Cardiac fibroblast (primary cell): Measurements from ENCODE around the gene C1S.
A peak's percentile ranks its signal among the peaks of the same experiment; 100 is the strongest.
"Not testable (repeated sequence)": the region's sequence is repeated elsewhere in the genome, so short reads cannot be mapped to it uniquely, and the experiment has no call there.

Experiments
- DNase-seq, 2 donors: peaks; one replicate each; pipeline versions ENCODE4 v3.0.0 to v3.0.0-alpha.2; 2010; ENCODE audit warnings: low read depth in 2 of 2
- H3K4me3 ChIP-seq, 2 donors: replicated peaks in 1 of 2; 1 replicate in 1 of 2; 2 replicates in 1 of 2; pipeline ENCODE4 v1.5.1; 2011; ENCODE audit warnings: low read depth in 2 of 2, low read length in 2 of 2, mild to moderate bottlenecking in 2 of 2, moderate library complexity in 1 of 2
- TF ChIP-seq, protein P1 (sequence below): IDR thresholded peaks from one replicate; pipeline ENCODE4 v1.5.1; 2011; ENCODE audit warnings: low read depth, mild to moderate bottlenecking, low read length, inconsistent platforms

Gene C1S

DNA sequence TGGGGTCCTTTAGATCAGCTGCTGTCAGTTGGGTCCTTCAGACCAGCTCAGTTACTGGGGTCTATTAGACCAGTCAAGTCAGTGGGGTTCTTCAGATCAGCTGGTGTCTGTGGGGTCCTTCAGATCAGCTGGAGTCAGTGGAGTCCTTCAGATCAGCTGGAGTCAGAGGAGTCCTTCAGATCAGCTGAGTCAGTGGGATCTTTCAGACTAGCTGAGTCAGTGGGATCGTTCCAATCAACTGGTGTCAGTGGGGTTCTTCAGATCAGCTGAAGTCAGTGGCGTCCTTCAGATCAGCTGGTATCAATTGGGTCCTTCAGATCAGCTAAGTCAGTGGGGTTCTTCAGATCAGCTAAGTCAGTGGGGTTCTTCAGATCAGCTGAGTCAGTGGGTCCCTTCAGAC is 27.5 kb upstream of the C1S start:
- DNase-seq, result no peak
- TF ChIP-seq, protein P1, sequence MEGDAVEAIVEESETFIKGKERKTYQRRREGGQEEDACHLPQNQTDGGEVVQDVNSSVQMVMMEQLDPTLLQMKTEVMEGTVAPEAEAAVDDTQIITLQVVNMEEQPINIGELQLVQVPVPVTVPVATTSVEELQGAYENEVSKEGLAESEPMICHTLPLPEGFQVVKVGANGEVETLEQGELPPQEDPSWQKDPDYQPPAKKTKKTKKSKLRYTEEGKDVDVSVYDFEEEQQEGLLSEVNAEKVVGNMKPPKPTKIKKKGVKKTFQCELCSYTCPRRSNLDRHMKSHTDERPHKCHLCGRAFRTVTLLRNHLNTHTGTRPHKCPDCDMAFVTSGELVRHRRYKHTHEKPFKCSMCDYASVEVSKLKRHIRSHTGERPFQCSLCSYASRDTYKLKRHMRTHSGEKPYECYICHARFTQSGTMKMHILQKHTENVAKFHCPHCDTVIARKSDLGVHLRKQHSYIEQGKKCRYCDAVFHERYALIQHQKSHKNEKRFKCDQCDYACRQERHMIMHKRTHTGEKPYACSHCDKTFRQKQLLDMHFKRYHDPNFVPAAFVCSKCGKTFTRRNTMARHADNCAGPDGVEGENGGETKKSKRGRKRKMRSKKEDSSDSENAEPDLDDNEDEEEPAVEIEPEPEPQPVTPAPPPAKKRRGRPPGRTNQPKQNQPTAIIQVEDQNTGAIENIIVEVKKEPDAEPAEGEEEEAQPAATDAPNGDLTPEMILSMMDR, result no peak
- H3K4me3 ChIP-seq, result no peak overlapping the region

DNA sequence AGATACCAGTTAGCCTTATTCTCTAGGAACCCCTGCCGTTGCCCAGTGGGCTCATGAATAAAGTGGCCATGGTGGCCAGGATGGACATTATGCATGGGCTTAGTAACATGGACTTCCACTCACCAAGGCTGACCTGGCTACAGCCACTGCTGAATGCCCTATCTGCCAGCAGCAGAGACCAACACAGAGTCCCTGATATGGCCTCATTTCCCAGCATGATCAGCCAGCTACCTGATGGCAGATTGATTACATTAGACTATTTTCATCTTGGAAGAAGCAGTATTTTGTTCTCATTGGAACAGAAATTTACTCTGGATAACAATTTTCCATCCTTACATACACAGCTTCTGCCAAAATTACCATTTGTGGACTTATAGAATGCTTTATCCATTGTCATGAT is 26.1 kb upstream of the C1S start:
- DNase-seq, result no peak
- TF ChIP-seq, protein P1, result no peak
- no peak overlapping the region for H3K4me3 ChIP-seq

DNA sequence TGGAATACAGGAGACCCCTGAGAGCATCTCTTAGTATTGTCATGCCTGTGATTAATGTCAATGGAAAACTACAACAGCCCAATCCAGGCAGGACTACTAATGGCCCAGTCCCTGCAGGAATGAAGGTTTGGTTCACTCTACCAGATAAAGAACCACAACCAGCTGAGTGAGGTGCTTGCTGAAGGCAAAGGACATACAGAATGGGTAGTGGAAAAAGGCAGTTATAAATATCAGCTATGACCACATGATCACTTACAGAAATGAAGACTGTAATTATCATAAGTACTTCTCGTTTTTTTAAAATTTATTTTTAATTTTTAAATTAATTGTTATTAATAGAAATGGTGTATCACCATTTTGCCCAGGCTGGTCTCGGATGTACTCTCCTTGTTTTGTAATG is 25.1 kb upstream of the C1S start:
- no peak overlapping the region for H3K4me3 ChIP-seq
- no peak for DNase-seq
- TF ChIP-seq, protein P1, result no peak

DNA sequence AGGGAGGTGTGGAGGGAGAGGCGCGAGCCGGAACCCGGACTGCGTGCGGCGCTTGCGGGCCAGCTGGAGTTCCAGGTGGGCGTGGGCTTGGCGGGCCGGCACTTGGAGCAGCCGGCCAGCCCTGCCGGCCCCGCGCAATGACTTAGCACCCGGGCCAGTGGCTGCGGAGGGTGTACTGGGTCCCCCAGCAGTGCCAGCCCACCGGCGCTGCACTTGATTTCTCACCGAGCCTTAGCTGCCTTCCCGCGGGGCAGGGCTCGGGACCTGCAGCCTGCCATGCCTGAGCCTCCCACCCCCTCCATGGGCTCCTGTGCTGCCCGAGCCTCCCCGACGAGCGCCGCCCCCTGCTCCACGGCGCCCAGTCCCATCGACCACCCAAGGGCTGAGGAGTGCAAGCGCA is 23.1 kb upstream of the C1S start:
- H3K4me3 ChIP-seq, DNase-seq: not testable (repeated sequence)

DNA sequence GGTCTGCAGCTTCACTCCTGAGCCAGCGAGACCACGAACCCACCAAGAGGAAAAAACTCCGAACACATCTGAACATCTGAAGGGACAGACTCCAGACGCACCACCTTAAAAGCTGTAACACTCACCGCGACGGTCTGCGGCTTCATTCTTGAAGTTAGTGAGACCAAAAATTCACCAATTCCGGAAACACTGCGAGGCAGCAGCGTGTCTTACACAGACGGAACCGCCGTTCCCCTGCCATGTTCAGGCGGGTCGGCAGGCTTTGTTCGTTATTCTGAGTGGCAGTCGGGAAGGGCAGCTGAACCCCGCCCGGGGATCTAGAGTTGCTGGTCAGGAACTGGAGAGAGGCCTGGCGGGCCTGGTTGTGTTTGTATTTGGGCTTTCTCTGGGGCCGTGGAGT is 21.9 kb upstream of the C1S start:
- TF ChIP-seq, protein P1, result no peak
- no peak overlapping the region for H3K4me3 ChIP-seq
- DNase-seq, result no peak

DNA sequence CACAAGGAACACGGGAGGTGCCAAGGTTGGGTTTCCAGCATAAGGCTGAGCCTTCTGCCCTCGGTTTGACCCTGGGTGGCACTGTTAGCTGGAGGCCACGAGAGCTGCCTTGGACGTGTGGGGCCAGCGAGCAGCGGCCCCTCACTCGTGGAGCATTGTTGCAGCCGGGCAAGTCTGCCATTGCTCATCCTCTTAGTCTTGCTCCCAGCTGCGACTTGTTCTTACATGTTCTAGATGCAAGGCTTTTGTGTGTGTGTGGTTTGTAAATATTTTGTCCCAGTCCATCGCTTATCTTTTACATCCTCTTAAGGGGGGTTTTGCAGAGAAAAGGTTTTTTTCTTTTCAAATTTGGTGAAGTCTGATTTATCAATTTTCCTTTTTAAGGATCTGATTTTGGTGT is 21.1 kb upstream of the C1S start:
- H3K4me3 ChIP-seq, result no peak overlapping the region
- TF ChIP-seq, protein P1, result no peak
- DNase-seq, result no peak

DNA sequence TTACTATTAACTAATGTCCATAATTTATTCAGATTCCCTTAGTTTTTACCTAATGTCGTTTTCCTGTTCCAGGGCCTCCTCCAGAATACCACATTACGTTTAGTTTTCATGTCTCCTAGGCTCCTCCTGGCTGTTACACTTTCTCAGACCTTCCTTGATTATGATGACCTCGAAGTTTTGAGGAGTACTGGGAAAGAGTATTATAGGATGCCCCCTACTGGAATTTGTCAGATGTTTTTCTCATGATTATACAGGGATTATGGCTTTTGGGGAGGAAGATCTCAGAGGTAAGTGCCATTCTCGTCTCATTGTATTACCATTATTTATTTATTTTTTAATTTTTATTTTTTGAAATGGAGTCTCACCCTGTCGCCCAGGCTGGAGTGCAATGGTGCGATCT is 17.7 kb upstream of the C1S start:
- TF ChIP-seq, protein P1, result peak; percentile 50
- peak; percentile 64 to 66 for DNase-seq
- no peak overlapping the region for H3K4me3 ChIP-seq

DNA sequence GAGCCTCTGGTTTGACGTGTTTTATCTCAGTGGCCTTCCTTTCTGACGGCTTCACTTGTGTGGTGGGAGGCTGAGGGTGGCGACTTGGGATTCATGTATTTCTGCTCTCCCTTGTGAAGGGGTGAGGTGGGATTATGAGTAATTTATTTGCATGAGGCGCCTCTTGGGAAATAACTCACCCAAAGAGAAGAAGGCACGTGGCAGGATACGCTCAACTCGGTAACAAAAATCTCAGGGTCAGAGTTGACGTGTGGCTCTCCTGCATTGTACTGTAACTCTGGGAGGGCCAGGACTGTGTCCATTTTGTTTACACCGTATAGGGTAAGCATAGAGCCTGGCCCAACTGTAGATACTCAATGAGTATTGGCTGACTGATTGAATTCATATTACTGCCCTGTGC is 14.6 kb upstream of the C1S start:
- peak in 1 of 2 donors; percentile 15 for DNase-seq
- TF ChIP-seq, protein P1, result no peak
- no peak overlapping the region for H3K4me3 ChIP-seq
